WI38 (cell line): ENCODE measurements around the gene TCF7L2.

Experiments used
- H3K4me3 ChIP-seq: 2 replicates; pipeline ENCODE4 v1.5.1; 2011; ENCODE audit warnings: low read depth, mild to moderate bottlenecking, control low read depth, low read length
- CTCF ChIP-seq: IDR thresholded peaks from 2 replicates; pipeline ENCODE4 v1.5.1; 2012; ENCODE audit warnings: low read depth, mild to moderate bottlenecking, control low read depth, low read length

The TCF7L2 gene

GRCh38 chr10:113169853-113170460 lies 219.9 kb downstream of the TCF7L2 start:
- H3K4me3 ChIP-seq = no peak overlapping the region
- TF ChIP-seq CTCF = no peak

- TF ChIP-seq CTCF = no peak
- no peak overlapping the region for H3K4me3 ChIP-seq
Observed at GRCh38 chr10:113171662-113172061, 221.6 kb downstream of the TCF7L2 start.

- H3K4me3 ChIP-seq = no peak overlapping the region
- no peak for TF ChIP-seq CTCF
Observed at GRCh38 chr10:113175176-113175575, 225.1 kb downstream of the TCF7L2 start.

- H3K4me3 ChIP-seq = no peak overlapping the region
- TF ChIP-seq CTCF = no peak
Observed at GRCh38 chr10:113175756-113176651, 226.0 kb downstream of the TCF7L2 start.

DNA sequence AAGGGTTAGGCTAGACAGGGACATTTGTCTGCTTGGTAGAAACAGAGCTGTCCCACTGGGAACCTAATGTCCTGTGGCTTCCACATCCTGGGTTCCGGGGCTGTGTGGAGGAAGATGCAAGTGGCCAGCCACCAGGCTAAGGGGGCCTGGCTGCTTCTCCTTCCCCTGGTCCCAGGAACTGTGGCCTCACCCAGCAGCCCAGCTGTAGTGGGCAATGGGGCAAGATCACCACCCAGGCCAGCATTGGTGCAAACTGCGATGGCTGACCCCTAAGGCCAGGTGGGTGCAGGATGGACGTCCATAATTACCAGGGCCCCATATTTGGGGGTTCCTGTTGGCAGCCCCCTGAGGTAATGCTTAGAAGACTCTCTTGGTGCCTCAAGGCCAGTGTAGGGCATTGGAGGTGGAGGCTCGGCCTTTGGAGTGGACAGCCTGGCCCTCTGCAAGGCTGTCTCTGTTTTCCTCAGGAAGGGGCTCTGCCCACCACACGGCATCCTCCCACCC lies 226.7 kb downstream of the TCF7L2 start:
- no peak for TF ChIP-seq CTCF

DNA sequence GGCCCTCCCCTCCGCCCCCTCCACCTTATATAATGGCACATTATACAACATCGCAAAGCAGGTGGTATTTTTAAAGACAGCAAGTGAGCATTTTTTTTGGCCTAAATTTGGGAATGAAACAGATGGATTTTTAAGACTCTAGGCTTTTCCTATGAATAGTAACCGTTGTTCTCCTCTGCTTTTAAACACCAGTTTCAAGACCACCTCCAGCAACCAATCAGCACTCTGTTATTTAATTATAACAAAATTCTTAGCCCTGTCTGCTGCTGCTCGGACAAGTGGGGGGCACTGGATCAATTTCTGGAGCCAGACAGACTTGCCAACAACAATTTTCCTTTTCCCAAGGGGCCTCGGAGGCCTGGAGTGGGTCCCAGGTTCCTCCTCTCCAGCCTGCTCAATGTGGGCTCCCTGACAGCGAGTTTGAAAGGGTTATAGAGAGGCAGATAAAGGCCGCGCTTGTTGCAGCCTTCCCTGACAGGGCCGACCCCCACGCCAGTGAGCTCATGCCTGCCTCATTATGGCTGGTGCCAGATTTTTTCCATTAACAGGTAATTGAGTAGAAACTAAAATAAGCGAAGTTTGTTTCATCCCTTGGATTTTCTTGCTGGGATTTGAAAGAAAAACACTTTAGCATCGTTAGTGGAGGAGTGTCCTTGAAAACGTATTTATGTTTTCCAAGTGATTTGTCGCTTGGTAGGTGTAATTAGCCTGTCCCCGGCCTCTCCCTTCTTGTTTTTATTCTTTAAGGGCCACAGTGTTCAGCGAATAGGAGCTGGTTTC lies 227.3 kb downstream of the TCF7L2 start:
- no peak overlapping the region for H3K4me3 ChIP-seq
- no peak for TF ChIP-seq CTCF

More for the DNA sequence above, 226.7 kb downstream of the TCF7L2 start:
- H3K4me3 ChIP-seq = no peak overlapping the region
